Left lung (tissue), 10 donors: ENCODE measurements around the gene P4HA1. TPM values are rescaled to one million over a fixed set of nuclear protein-coding genes. Genes with fewer than 3 reads are reported as not detected.

Experiments used
- ATAC-seq: fragments of 200-7000 bp; cut with Tn5 transposase; one replicate; pipeline ENCODE4 v1.9.1; 2020; ENCODE audit warnings: moderate library complexity
- DNase-seq, 4 donors: peaks; one replicate each; pipeline ENCODE4 v3.0.0-alpha.2; 2013 to 2020
- H3K27ac ChIP-seq, 2 donors: fragments of 200-600 bp; sonication (generic) in 1 of 2; one replicate each; pipeline versions ENCODE4 v1.5.0 to v1.8.0; 2020 to 2021
- H3K27me3 ChIP-seq, 2 donors: fragments of 200-600 bp; sonication (generic) in 1 of 2; one replicate each; pipeline versions ENCODE4 v1.5.0 to v1.8.0; 2020 to 2021
- H3K36me3 ChIP-seq, 2 donors: fragments of 200-600 bp; sonication (generic) in 1 of 2; one replicate each; pipeline versions ENCODE4 v1.5.0 to v1.8.0; 2020 to 2021
- H3K4me1 ChIP-seq, 2 donors: fragments of 200-600 bp; one replicate each; pipeline ENCODE4 v1.8.0; 2021
- H3K4me3 ChIP-seq, 2 donors: fragments of 200-600 bp; sonication (generic) in 1 of 2; one replicate each; pipeline versions ENCODE4 v1.5.0 to v1.8.0; 2020 to 2021; ENCODE audit warnings: mild to moderate bottlenecking in 1 of 2
- H3K9me3 ChIP-seq, 2 donors: fragments of 200-600 bp; sonication (generic) in 1 of 2; one replicate each; pipeline versions ENCODE4 v1.5.0 to v1.8.0; 2020 to 2021
- CTCF ChIP-seq, 2 donors: fragments of 200-600 bp; sonication (generic) in 1 of 2; IDR thresholded peaks; one replicate each; pipeline versions ENCODE4 v1.5.0 to v1.8.0; 2021; ENCODE audit warnings: antibody characterized with exemption in 2 of 2
- intact Hi-C, 2 donors: fragments of 100-400 bp; cut with DNase I; formaldehyde crosslinking; loops; one replicate each; pipeline versions ENCODE4 v1.11.2 to v1.14.2; 2022
- polyA plus RNA-seq, 6 donors: library from polyadenylated mRNA; unstranded; fragments of 120-200 nt; gene quantifications; one replicate each; pipeline ENCODE4 v1.2.1, GENCODE V29; 2013; ENCODE audit not compliant: insufficient read length in 6 of 6
- total RNA-seq, 2 donors: library from RNA; stranded (reverse); fragmentation: NEBNext Ultra II Directional; extraction: Animal tissue kit (Norgen Biotek cat#: 25700); gene quantifications; one replicate each; pipeline ENCODE4 v1.2.1, GENCODE V29; 2021
- donor health status: DM: no; HTN: yes; CAD: no.
- donor health status: DM: no; HTN: no; CAD: no.

P4HA1 gene
- total and polyA plus RNA-seq, 8 donors = 47.4 to 94.4 (median 66.0) TPM

- ATAC-seq = peak; percentile 9
- H3K27me3 ChIP-seq = no peaks in the 10 kb centered on the region
- H3K36me3 ChIP-seq = no peaks in the 10 kb centered on the region
- TF ChIP-seq CTCF (IDR thresholded peaks at IDR 0.05) = no peak
- DNase-seq = no peak
- intact Hi-C loops = no loop called here
- no peak overlapping the region for H3K27ac ChIP-seq
- no peaks in the 10 kb centered on the region for H3K9me3 ChIP-seq
- H3K4me3 ChIP-seq = no peak overlapping the region
- H3K4me1 ChIP-seq = peaks cover 6 to 21% of the 10 kb centered on the region in 2 donors
These were observed 8.4 kb downstream of the P4HA1 start for GRCh38 chr10:73088304-73088703.

- intact Hi-C loops = no loop called here
- no peak for TF ChIP-seq CTCF (IDR thresholded peaks at IDR 0.05)
- ATAC-seq (peak; percentile 75), DNase-seq (no peak)
- Histone ChIP-seq H3K4me1 (peaks cover 9 to 23% of the 10 kb centered on the region in 2 donors), H3K9me3 (no peaks in the 10 kb centered on the region), H3K4me3 (no peak overlapping the region), H3K36me3 (no peaks in the 10 kb centered on the region), H3K27me3 (no peaks in the 10 kb centered on the region), H3K27ac (peak overlapping the region; percentile 15 to 56)
These were observed 9.8 kb downstream of the P4HA1 start for GRCh38 chr10:73086816-73087215.

- H3K4me3 ChIP-seq = no peak overlapping the region
- H3K27ac ChIP-seq = no peak overlapping the region
- intact Hi-C loops = no loop called here
- no peaks in the 10 kb centered on the region for H3K27me3 ChIP-seq
- TF ChIP-seq CTCF (IDR thresholded peaks at IDR 0.05) = no peak
- H3K36me3 ChIP-seq = no peaks in the 10 kb centered on the region
- no peaks in the 10 kb centered on the region for H3K9me3 ChIP-seq
- ATAC-seq = no peak
- DNase-seq = no peak
- H3K4me1 ChIP-seq = peaks cover 9 to 13% of the 10 kb centered on the region in 2 donors
These were observed 12.5 kb downstream of the P4HA1 start for GRCh38 chr10:73084209-73084608.

GRCh38 chr10:73083221-73083620 is 13.4 kb downstream of the P4HA1 start:
- H3K36me3 ChIP-seq = no peaks in the 10 kb centered on the region
- peak in 1 of 4 donors; percentile 22 for DNase-seq
- ATAC-seq = peak; percentile 33
- H3K4me1 ChIP-seq = peaks cover 9 to 10% of the 10 kb centered on the region in 2 donors
- no peaks in the 10 kb centered on the region for H3K27me3 ChIP-seq
- no peaks in the 10 kb centered on the region for H3K9me3 ChIP-seq
- no peak for TF ChIP-seq CTCF (IDR thresholded peaks at IDR 0.05)
- intact Hi-C loops = no loop called here
- H3K27ac ChIP-seq = peak overlapping the region in 1 of 2 donors; percentile 49
- no peak overlapping the region for H3K4me3 ChIP-seq

GRCh38 chr10:73079779-73080541 is 16.7 kb downstream of the P4HA1 start:
- no peaks in the 10 kb centered on the region for H3K36me3 ChIP-seq
- no peak for ATAC-seq
- DNase-seq = no peak
- H3K4me1 ChIP-seq = peaks cover 21 to 23% of the 10 kb centered on the region in 2 donors
- H3K27ac ChIP-seq = no peak overlapping the region
- intact Hi-C loops = no loop called here
- no peak for TF ChIP-seq CTCF (IDR thresholded peaks at IDR 0.05)
- H3K9me3 ChIP-seq = no peaks in the 10 kb centered on the region
- H3K4me3 ChIP-seq = no peak overlapping the region
- H3K27me3 ChIP-seq = no peaks in the 10 kb centered on the region
